ENCODE measurements around the gene DACT2.

DACT2 gene

DNA sequence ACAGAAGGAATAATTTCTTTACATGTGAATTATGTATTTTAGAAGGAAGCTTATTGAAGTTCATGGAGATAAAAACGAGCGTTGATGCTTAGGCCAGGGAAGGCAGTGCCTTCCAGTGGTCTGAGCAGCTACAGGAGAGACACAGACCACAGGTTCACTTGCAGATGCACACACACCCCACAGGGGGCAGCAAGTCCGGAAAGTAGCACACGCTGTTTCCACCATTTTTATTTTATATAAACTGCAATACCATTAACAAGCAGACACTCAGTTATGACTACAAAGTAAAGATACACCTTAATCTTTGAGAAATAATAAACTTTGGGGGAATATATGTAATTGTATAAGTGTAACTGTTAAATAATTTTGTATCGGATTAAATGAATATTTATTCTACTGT is 13.5 kb upstream of the DACT2 start:
- peaks cover 16% of the 10 kb centered on the region for H3K4me1 ChIP-seq (ENCODE audit: control insufficient read depth, low read depth, low read length)
- H3K27ac ChIP-seq (ENCODE audit: low read length), result no peak overlapping the region
- peaks cover 16% of the 10 kb centered on the region for H3K27me3 ChIP-seq (ENCODE audit: control insufficient read depth, insufficient read depth, low read length)
- no peaks in the 10 kb centered on the region for H3K36me3 ChIP-seq (ENCODE audit: control insufficient read depth, low read depth, low read length)
- no peaks in the 10 kb centered on the region for H3K9me3 ChIP-seq (ENCODE audit: control insufficient read depth, low read depth, low read length)
- H3K9ac ChIP-seq (ENCODE audit: low read length), result no peak overlapping the region
- H3K4me3 ChIP-seq (ENCODE audit: low read length), result no peak overlapping the region

DNA sequence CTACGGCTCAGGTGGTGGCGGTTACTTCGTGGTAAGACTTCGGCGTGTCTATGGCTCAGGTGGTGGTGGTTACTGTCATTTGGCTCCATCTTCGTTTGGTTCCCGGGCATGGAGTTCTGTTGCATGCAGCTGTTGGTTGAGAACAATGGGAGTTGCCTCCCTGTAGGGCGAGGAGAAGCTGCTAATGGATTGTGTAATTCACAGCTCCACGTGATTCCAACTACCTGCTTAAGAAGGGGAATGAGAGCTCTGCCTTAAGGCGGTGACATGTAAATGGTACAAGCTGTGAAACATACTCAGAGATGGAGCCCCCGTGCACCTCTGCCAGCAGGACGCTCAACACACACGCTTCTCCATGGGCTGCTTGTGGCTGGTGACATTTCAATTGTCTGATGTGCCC is 12.4 kb upstream of the DACT2 start:
- Histone ChIP-seq H3K4me1 (ENCODE audit: control insufficient read depth, low read depth, low read length) (peaks cover 17% of the 10 kb centered on the region), H3K4me3 (ENCODE audit: low read length) (no peak overlapping the region), H3K9me3 (ENCODE audit: control insufficient read depth, low read depth, low read length) (no peaks in the 10 kb centered on the region), H3K36me3 (ENCODE audit: control insufficient read depth, low read depth, low read length) (no peaks in the 10 kb centered on the region), H3K9ac (ENCODE audit: low read length) (no peak overlapping the region), H3K27ac (ENCODE audit: low read length) (no peak overlapping the region), H3K27me3 (ENCODE audit: control insufficient read depth, insufficient read depth, low read length) (peaks cover 16% of the 10 kb centered on the region)

DNA sequence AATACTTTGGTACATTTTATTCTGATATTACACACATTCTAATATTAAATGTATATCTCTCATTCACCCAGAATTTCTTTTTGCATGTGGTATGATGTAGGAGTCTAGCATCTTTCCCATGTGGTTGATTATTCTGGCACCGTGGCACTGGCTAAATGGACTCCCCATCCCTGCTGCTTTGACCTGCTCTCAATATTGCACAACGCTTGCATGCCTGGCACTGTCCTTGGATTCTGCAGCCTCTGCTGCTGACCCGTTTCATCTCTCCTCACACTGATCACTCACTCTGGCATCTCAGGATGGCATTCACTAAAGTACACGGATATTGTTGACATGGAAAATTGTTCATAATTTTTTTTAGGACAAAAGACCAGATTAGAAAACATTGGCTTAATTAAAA is 11.5 kb upstream of the DACT2 start:
- H3K9me3 ChIP-seq (ENCODE audit: control insufficient read depth, low read depth, low read length), result no peaks in the 10 kb centered on the region
- no peaks in the 10 kb centered on the region for H3K36me3 ChIP-seq (ENCODE audit: control insufficient read depth, low read depth, low read length)
- H3K27me3 ChIP-seq (ENCODE audit: control insufficient read depth, insufficient read depth, low read length), result peaks cover 16% of the 10 kb centered on the region
- no peak overlapping the region for H3K9ac ChIP-seq (ENCODE audit: low read length)
- H3K4me3 ChIP-seq (ENCODE audit: low read length), result no peak overlapping the region
- peaks cover 26% of the 10 kb centered on the region for H3K4me1 ChIP-seq (ENCODE audit: control insufficient read depth, low read depth, low read length)
- H3K27ac ChIP-seq (ENCODE audit: low read length), result no peak overlapping the region

DNA sequence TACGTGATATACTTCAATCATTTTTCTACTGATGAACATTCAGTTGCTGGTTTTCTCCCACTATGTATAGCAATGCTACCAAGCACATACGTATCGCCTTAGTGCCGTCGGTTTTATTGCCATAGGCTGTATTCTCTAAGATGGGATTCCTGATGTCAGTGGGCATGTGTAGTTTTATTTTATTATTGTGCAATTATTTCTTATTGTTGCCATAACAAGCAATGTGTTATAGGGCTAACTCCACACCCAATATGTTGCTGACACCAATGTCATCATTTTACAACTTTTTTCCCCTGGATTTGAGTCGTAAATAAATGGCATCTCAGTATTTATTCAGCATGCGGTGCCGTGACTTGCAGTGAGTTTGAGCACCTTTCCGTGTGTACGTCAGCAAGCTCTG is 10.8 kb upstream of the DACT2 start:
- Histone ChIP-seq H3K4me1 (ENCODE audit: control insufficient read depth, low read depth, low read length) (peaks cover 32% of the 10 kb centered on the region), H3K4me3 (ENCODE audit: low read length) (no peak overlapping the region), H3K9me3 (ENCODE audit: control insufficient read depth, low read depth, low read length) (no peaks in the 10 kb centered on the region), H3K27me3 (ENCODE audit: control insufficient read depth, insufficient read depth, low read length) (peaks cover 16% of the 10 kb centered on the region), H3K9ac (ENCODE audit: low read length) (no peak overlapping the region), H3K27ac (ENCODE audit: low read length) (no peak overlapping the region), H3K36me3 (ENCODE audit: control insufficient read depth, low read depth, low read length) (no peaks in the 10 kb centered on the region)

DNA sequence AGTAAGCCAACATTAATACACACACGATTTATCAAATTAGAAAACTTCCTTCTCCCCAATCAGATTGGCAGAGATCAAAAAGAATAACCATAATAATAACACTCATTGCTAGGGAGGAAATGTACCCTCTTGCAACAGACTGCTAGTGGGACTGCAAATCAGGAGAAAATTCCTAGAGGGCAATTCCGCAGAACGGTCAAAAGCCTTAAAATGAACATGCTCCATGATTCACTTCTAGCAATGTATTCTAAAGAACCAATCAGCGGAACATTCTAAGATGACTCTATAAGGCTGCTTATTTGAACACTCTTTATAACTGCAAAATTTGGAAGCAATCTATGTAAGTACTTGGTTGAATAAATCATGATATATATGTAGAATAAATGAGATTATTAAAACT is 8.5 kb upstream of the DACT2 start:
- Histone ChIP-seq H3K36me3 (ENCODE audit: control insufficient read depth, low read depth, low read length) (no peaks in the 10 kb centered on the region), H3K27ac (ENCODE audit: low read length) (no peak overlapping the region), H3K9ac (ENCODE audit: low read length) (no peak overlapping the region), H3K9me3 (ENCODE audit: control insufficient read depth, low read depth, low read length) (no peaks in the 10 kb centered on the region), H3K27me3 (ENCODE audit: control insufficient read depth, insufficient read depth, low read length) (peaks cover 16% of the 10 kb centered on the region), H3K4me3 (ENCODE audit: low read length) (no peak overlapping the region), H3K4me1 (ENCODE audit: control insufficient read depth, low read depth, low read length) (peaks cover 29% of the 10 kb centered on the region)

DNA sequence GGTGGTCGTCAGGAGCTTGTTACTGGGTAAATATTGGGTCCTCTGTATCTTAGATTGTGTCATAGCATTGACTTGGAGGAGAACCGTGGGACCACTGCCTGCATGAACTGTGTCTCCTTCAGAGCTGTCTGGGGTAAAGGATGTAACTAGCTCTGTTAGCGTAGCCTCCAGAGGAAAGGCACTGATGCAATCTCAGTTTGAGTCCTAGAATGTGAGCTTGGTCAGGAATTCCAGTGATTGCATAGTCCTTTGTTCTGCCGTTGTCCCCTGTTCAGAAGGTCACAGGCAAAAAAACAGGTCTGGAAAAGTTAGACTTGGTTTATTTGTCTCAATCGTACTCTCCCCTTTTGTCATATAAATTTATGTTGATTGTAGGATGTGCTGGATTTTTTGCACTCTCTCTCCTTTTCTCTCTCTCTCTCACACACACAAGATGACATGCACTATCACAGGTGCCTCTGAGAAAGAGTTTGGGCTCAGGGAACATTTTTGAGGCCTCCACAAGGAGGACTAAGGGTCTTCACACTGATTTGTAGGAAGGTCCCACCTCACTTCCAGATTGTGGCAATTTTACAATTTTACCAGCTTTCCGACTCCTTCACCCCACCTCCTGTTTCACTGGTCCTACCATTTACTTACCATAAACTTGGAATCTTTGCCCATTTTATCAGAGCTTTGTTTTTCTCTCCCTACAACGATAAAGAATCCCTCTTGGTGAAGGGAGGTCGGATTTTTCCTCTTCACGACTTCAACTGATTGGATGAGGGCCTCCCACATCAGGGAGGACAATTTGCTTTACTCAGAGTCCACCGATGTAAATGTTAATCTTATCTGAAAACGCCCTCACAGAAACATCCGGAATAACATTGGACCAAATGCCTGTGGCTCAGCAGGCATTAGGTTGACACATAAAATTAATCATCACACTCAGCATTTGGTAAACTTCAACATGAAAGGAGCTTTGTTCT is 7.0 kb upstream of the DACT2 start:
- Histone ChIP-seq H3K9me3 (ENCODE audit: control insufficient read depth, low read depth, low read length) (no peaks in the 10 kb centered on the region), H3K4me1 (ENCODE audit: control insufficient read depth, low read depth, low read length) (peaks cover 19% of the 10 kb centered on the region), H3K4me3 (ENCODE audit: low read length) (no peak overlapping the region), H3K9ac (ENCODE audit: low read length) (peak overlapping the region; percentile 41), H3K36me3 (ENCODE audit: control insufficient read depth, low read depth, low read length) (no peaks in the 10 kb centered on the region), H3K27me3 (ENCODE audit: control insufficient read depth, insufficient read depth, low read length) (peaks cover 13% of the 10 kb centered on the region), H3K27ac (ENCODE audit: low read length) (peak overlapping the region; percentile 0)

DNA sequence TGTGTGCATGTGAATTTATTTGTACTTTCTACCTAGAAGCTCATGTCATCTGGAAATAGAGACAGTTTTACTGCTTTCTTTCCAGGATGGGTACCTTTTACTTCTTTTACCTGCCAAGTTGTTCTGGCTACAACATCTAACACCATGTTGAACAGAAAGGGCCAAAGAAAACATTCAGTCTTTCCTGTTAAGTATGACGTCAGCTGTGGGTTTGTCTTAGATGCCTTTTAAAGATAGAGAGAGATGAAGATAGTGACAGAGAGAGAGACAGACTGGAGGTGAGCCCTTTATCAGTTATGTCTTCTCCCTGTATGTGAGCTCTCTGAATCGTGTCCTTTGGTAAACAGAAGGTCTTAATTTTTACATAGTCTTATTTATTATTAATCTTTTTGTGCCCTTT is 3.4 kb upstream of the DACT2 start:
- peaks cover 27% of the 10 kb centered on the region for H3K27me3 ChIP-seq (ENCODE audit: control insufficient read depth, insufficient read depth, low read length)

DNA sequence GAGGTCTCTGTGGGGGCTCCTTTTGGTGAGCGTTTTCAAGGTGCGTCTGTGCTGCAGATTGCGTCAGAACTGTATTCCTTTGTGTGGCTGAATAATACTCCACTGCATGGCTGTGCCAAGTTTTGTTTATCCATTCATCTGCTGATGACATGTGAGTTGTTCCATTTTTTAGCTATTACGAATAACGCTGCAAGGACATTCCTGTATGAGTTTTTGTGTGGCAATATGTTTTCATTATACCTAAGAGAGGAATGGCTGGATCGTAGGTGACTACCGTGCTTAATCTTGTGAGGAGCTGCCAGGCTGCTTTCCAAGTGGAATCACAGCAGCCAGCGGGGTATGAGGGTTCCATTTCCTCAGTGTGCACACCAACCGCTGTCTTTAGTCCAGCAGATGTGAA is 1.1 kb upstream of the DACT2 start:
- no peaks in the 10 kb centered on the region for H3K9me3 ChIP-seq (ENCODE audit: control insufficient read depth, low read depth, low read length)
- no peak overlapping the region for H3K27ac ChIP-seq (ENCODE audit: low read length)
- no peak overlapping the region for H3K9ac ChIP-seq (ENCODE audit: low read length)
- H3K36me3 ChIP-seq (ENCODE audit: control insufficient read depth, low read depth, low read length), result no peaks in the 10 kb centered on the region
- H3K27me3 ChIP-seq (ENCODE audit: control insufficient read depth, insufficient read depth, low read length), result peaks cover 31% of the 10 kb centered on the region
- H3K4me1 ChIP-seq (ENCODE audit: control insufficient read depth, low read depth, low read length), result peaks cover 11% of the 10 kb centered on the region
- no peak overlapping the region for H3K4me3 ChIP-seq (ENCODE audit: low read length)

More for the DNA sequence above, 3.4 kb upstream of the DACT2 start:
- no peaks in the 10 kb centered on the region for H3K36me3 ChIP-seq (ENCODE audit: control insufficient read depth, low read depth, low read length)
- H3K9ac ChIP-seq (ENCODE audit: low read length), result no peak overlapping the region
- H3K9me3 ChIP-seq (ENCODE audit: control insufficient read depth, low read depth, low read length), result no peaks in the 10 kb centered on the region
- H3K27ac ChIP-seq (ENCODE audit: low read length), result no peak overlapping the region
- no peak overlapping the region for H3K4me3 ChIP-seq (ENCODE audit: low read length)
- peaks cover 26% of the 10 kb centered on the region for H3K4me1 ChIP-seq (ENCODE audit: control insufficient read depth, low read depth, low read length)

DNA sequence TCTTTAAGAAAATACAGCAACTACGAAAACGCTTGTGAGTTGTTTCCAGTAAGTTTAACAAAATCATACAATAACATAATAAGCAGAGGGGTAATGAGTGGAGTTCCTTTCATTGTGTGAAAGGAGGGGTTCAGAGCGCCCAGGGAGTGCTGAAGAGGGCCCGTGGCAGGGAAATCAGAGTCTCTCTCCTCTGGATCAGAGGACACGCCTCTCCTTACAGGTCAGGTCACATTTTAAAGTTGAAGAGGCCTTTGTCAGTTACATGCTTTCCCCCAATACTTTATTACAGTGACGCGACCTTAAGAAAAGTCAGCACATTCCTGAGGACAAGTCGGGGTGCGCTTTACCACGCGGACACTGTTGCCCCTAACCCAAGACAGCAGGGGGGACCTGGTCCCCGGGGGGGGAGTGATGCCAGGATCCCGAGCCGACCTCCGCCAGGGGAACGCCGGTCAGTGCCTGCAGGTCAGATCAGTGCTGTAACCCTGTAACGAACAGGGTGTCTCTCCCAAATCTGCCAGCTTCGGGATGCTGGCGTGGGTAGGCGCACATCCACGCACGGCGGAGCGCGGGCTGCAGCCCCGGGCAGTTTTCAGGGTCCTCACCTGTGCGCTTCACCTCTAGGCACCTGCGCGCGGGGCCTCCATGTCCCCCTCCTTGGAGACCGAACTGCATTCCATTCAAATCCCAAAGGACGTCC is 848 bp downstream of the DACT2 start:
- Histone ChIP-seq H3K9ac (ENCODE audit: low read length) (no peak overlapping the region), H3K27me3 (ENCODE audit: control insufficient read depth, insufficient read depth, low read length) (peaks cover 42% of the 10 kb centered on the region), H3K4me1 (ENCODE audit: control insufficient read depth, low read depth, low read length) (peaks cover 19% of the 10 kb centered on the region), H3K9me3 (ENCODE audit: control insufficient read depth, low read depth, low read length) (no peaks in the 10 kb centered on the region), H3K27ac (ENCODE audit: low read length) (no peak overlapping the region), H3K36me3 (ENCODE audit: control insufficient read depth, low read depth, low read length) (no peaks in the 10 kb centered on the region), H3K4me3 (ENCODE audit: low read length) (peak overlapping the region; percentile 59)

DNA sequence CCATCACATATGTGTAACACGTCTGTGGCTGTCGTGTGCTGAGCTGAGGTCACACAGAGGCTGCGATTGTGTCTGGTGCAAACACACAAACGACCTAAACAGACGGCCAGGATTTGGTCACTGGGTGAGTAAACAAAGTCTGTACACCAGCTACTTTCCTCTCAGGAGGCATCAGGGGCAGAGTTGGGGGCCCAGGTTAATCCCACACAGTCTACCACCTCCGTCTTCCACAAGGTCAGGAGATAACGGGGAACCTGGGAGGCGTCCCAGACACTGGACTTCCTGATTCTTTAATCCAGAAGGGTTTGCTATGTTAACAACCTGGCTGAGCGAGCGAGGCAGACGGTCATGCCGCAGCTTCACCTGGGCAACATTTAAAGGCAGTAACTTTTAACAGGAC is 1.5 kb downstream of the DACT2 start:
- peaks cover 25% of the 10 kb centered on the region for H3K4me1 ChIP-seq (ENCODE audit: control insufficient read depth, low read depth, low read length)
- H3K27ac ChIP-seq (ENCODE audit: low read length), result no peak overlapping the region
- H3K27me3 ChIP-seq (ENCODE audit: control insufficient read depth, insufficient read depth, low read length), result peaks cover 42% of the 10 kb centered on the region
- H3K9ac ChIP-seq (ENCODE audit: low read length), result no peak overlapping the region
- no peaks in the 10 kb centered on the region for H3K36me3 ChIP-seq (ENCODE audit: control insufficient read depth, low read depth, low read length)
- H3K9me3 ChIP-seq (ENCODE audit: control insufficient read depth, low read depth, low read length), result no peaks in the 10 kb centered on the region
- no peak overlapping the region for H3K4me3 ChIP-seq (ENCODE audit: low read length)

DNA sequence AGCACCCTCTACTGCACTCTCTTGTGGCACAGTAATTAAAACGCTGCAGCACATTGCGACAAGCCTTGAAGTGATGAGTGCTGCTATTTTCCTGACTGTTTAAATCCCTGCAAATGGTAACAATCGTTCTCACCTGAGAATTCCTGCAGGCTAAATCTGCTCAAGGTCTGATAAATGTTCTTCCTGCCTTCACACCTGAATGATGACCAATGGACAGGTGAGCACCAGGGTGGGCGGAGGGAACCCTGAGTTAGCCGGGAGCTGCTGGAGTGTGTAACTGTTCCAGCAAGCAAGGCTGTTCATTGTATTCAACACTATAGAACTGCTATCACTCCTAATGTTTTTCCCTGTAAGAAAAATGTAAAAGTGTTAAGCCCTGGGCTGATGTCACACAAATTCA is 4.0 kb downstream of the DACT2 start:
- Histone ChIP-seq H3K27me3 (ENCODE audit: control insufficient read depth, insufficient read depth, low read length) (peaks cover 39% of the 10 kb centered on the region), H3K36me3 (ENCODE audit: control insufficient read depth, low read depth, low read length) (no peaks in the 10 kb centered on the region), H3K4me1 (ENCODE audit: control insufficient read depth, low read depth, low read length) (peaks cover 26% of the 10 kb centered on the region), H3K9ac (ENCODE audit: low read length) (no peak overlapping the region), H3K4me3 (ENCODE audit: low read length) (no peak overlapping the region), H3K9me3 (ENCODE audit: control insufficient read depth, low read depth, low read length) (no peaks in the 10 kb centered on the region), H3K27ac (ENCODE audit: low read length) (no peak overlapping the region)

All from iPS-18a (cell line).